Spleen (tissue), 7 donors: ENCODE data around the gene GTF2H4.

ENCODE experiments used
- POLR2A ChIP-seq, 3 donors: fragments of 450-650 bp; IDR thresholded peaks; one replicate each; pipeline ENCODE4 v1.5.1; 2017; ENCODE audit warnings: antibody characterized with exemption in 3 of 3, mild to moderate bottlenecking in 1 of 3
- TF ChIP-seq, protein P1 (sequence below), 11 experiments: fragments of 200-600 bp in 7 of 11; fragments of 450-650 bp in 4 of 11; sonication (generic) in 4 of 11; IDR thresholded peaks in 8 of 11; conservative IDR thresholded peaks in 3 of 11; 1 replicate in 7 of 11; 2 replicates in 4 of 11; pipeline versions ENCODE4 v1.4.0 to v1.8.0; 2016 to 2021; ENCODE audit warnings: antibody characterized with exemption in 11 of 11, inconsistent platforms in 4 of 11, mild to moderate bottlenecking in 1 of 11
- donor health status: DM: no; HTN: no; CAD: no; lungs with moderate emphysema.
- donor health status: DM: no; HTN: no; CAD: no.
- donor health status: DM: no; HTN: no; CAD: no.

DNA sequence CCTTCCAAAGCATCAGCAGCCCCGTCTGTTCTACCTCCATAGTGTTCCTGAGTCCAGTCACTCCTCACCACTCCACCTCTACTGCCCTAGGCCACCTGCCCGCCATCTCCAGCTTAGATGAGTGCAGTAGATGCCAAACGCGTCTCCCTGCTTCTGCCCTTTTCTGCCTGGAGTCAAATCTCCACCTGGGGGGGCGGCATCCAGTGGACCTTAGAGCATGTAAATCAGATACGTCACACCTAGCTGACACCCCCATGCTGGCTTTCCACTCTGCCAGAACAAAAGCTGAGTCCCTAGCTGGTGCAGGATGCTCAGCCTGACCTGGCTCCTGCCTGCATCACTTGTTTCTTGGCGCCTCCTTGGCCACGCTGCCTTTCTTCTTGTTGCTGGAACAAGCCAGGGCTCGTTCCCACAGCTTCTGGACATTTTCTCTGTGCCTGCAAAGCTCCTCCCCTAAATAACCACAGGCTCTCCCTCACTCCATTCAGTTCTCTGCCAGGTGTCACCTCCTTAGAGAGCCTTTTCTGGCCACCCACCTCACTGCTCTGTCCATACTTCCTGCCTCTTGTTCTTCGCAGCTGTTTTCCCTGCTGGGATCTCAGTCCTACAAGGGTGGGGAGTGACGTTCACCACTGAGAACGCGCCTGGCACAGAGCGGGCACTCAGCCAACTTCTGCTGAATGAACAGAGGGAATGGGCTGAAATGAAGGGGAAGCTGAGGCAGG is 17.9 kb upstream of the GTF2H4 start:
- TF ChIP-seq, protein P1, sequence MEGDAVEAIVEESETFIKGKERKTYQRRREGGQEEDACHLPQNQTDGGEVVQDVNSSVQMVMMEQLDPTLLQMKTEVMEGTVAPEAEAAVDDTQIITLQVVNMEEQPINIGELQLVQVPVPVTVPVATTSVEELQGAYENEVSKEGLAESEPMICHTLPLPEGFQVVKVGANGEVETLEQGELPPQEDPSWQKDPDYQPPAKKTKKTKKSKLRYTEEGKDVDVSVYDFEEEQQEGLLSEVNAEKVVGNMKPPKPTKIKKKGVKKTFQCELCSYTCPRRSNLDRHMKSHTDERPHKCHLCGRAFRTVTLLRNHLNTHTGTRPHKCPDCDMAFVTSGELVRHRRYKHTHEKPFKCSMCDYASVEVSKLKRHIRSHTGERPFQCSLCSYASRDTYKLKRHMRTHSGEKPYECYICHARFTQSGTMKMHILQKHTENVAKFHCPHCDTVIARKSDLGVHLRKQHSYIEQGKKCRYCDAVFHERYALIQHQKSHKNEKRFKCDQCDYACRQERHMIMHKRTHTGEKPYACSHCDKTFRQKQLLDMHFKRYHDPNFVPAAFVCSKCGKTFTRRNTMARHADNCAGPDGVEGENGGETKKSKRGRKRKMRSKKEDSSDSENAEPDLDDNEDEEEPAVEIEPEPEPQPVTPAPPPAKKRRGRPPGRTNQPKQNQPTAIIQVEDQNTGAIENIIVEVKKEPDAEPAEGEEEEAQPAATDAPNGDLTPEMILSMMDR (IDR thresholded peaks at IDR 0.05 in 8 of 11, conservative IDR thresholded peaks at IDR 0.05 in 3 of 11), result no peak
- no peak for TF ChIP-seq POLR2A (IDR thresholded peaks at IDR 0.05)
